Putamen (tissue), 1 donor: ENCODE measurements around the gene SP110.
"Not testable (repeated sequence)": the region's sequence is repeated elsewhere in the genome, so short reads cannot be mapped to it uniquely, and the experiment has no call there.

Experiments used
- DNase-seq: peaks from one replicate; pipeline ENCODE4 v3.0.0-alpha.2; 2016; ENCODE audit warnings: low spot score

The SP110 gene

DNA sequence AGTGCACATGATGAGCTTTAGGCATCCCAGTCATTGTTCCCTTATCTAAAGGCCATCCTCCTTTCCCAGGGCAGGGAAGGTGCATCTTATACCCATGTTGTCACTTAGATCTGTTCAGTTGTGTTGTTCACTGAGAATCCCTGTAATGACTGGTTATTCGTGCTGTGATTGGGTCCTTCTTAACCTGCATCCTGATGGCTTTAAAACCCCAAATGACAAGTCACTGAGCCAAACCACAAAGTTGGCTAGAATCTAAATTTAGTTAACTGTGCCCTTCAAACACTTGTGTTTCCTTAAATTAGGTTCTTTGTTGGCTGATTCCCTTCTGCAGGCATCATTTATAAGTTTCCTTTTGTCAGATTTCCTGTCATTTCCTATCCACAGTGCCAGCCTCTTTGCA is 92.6 kb downstream of the SP110 start:
- no peak for DNase-seq

DNA sequence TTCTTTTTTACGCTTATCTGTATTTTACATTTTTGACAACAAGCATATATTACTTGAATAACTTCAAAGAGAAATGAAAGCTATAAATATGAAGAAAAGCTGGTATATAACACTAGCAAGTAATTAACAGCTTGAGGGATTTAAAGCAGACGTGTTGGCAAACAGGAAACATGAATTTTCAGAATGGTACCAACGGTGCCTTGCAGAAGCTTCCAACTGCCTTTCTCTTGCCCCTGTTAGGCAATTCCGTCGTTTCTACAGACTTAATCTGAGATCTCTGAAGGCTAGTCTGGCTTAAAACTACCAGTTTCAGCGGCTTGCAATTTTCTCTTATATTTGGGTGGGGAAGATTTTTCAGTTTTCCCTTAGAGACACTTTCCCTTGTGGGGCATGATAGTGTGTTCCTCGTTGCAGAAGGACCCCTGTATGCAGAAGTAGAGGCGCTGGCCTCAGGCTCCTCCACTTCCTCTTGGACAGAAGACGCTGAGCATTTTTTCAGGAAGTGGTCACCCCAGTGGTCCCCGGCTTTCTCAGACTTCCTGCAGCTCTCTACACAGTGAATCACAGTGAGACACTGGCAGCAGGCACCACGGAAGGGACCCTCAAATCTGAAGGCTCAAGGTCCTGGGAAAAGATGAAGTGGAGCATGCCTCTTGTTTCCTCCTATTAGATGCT is 94.9 kb downstream of the SP110 start:
- DNase-seq, result peak; percentile 39

DNA sequence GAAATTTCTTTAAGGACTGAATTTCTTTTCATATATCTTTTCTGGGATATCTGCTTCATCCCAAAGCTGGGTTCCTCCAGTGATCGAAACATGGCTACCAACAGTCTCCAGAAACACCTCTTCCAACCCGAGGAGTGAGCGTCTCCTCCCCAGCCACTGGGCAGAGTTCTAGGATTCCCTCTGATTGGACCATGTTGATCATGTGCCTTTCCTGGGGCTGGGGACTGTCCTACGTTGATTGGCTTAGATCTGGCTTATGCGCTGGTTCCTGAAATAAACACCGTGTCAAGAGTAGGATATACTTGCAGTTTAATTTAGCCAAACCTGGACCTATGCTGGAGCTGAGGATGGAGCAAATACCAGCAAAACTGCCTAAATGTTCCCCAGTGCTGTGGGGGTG is 95.5 kb downstream of the SP110 start:
- no peak for DNase-seq

DNA sequence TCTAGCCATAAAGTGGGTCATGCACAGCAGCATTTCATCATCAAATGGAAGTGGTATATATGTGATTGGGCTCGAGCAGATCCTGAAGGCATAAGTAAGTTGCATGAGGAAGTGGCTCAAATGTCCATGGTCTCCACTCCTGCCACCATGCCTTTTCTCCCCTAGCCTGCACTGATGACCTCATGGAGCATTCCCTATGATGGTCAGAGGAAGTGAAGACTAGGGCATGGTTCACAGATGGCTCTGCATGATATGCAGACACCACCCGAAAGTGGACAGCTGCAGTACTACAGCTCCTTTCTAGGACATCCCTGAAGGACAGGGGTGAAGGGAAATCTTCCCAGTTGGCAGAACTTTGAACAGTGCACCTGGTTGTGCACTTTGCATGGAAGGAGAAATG is 99.4 kb downstream of the SP110 start:
- DNase-seq, result not testable (repeated sequence)

DNA sequence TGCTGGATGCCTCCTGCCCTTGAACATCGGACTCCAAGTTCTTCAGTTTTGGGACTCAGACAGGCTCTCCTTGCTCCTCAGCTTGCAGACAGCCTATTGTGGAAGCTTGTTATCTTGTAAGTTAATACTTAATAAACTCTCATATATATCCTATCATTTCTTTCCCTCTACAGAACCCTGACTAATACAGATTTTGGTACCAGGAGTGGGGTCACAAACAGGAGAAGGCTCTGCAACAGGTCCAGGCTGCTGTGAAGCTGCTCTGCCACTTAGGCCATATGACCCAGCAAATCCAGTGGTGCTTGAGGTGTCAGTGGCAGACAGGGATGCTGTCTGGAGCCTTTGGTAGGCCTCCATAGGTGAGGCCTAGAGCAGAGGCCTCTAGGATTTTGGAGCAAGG is 100.0 kb downstream of the SP110 start:
- DNase-seq, result not testable (repeated sequence)
